Body of pancreas (tissue), 4 donors: ENCODE results near the gene KCTD2. TPM values are rescaled to one million over a fixed set of nuclear protein-coding genes. Genes with fewer than 3 reads are reported as not detected.

ENCODE experiments used
- ATAC-seq: fragments of 150-250 bp; one replicate; pipeline ENCODE4 v1.9.1; 2016
- DNase-seq, 4 donors: peaks; one replicate each; pipeline ENCODE4 v3.0.0-alpha.2; 2019
- H3K27ac ChIP-seq, 4 donors: fragments of 200-600 bp; sonication (generic); 1 replicate in 3 of 4; 2 replicates in 1 of 4; pipeline versions ENCODE4 v1.5.1 to v1.6.1; 2016 to 2019; ENCODE audit warnings: mild to moderate bottlenecking in 1 of 4, mixed read lengths in 1 of 4, moderate library complexity in 1 of 4
- H3K27me3 ChIP-seq, 2 donors: fragments of 200-600 bp; sonication (generic); one replicate each; pipeline ENCODE4 v1.6.0; 2016; ENCODE audit warnings: mild to moderate bottlenecking in 1 of 2
- H3K36me3 ChIP-seq, 2 donors: fragments of 200-600 bp; sonication (generic); replicated peaks in 1 of 2; 2 replicates each; pipeline ENCODE4 v1.5.1; 2016; ENCODE audit warnings: low read depth in 2 of 2; ENCODE audit not compliant: insufficient read depth in 1 of 2
- H3K4me1 ChIP-seq: fragments of 200-600 bp; sonication (generic); one replicate; pipeline ENCODE4 v1.6.0; 2016
- H3K4me3 ChIP-seq, 2 donors: fragments of 200-600 bp; sonication (generic); 1 replicate in 1 of 2; 2 replicates in 1 of 2; pipeline ENCODE4 v1.5.1; 2016 to 2019
- H3K9me3 ChIP-seq, 3 donors: fragments of 200-600 bp; sonication (generic); 1 replicate in 2 of 3; 2 replicates in 1 of 3; pipeline ENCODE4 v1.5.1; 2016
- CTCF ChIP-seq, 7 experiments: fragments of 450-650 bp in 4 of 7; fragments of 200-600 bp in 3 of 7; sonication (generic) in 3 of 7; IDR thresholded peaks; one replicate each; pipeline ENCODE4 v1.5.1; 2016 to 2019; ENCODE audit warnings: antibody characterized with exemption in 7 of 7
- POLR2A ChIP-seq, 3 donors: fragments of 450-650 bp; IDR thresholded peaks; one replicate each; pipeline ENCODE4 v1.6.1; 2016; ENCODE audit warnings: antibody characterized with exemption in 3 of 3, mild to moderate bottlenecking in 2 of 3
- WGBS, 2 donors: methylation state at CpG; one replicate each; pipeline ENCODE4 v1.1.5; 2017; 5-methylcytosine and 5-hydroxymethylcytosine counted together
- intact Hi-C: fragments of 100-400 bp; cut with DNase I; formaldehyde crosslinking; loops from one replicate; pipeline ENCODE4 v1.15.1; 2023
- total RNA-seq, 2 donors: library from RNA; depleted of rRNA; stranded (reverse); fragments of >200 nt; gene quantifications; one replicate each; pipeline ENCODE4 v1.1.0, GENCODE V29; 2016

Gene KCTD2
- total RNA-seq, 2 donors from 2014 or later = 11.2 to 12.7 TPM

GRCh38 chr17:75006653-75007052 is 40.4 kb upstream of the KCTD2 start:
- Histone ChIP-seq H3K27ac (no peak overlapping the region), H3K27me3 (no peaks in the 10 kb centered on the region), H3K36me3 (no peaks in the 10 kb centered on the region), H3K4me1 (peaks cover 10% of the 10 kb centered on the region), H3K4me3 (no peak overlapping the region), H3K9me3 (no peaks in the 10 kb centered on the region)
- WGBS, 2 donors = 50 to 74% methylated on average over 3 to 5 of the region's 5 CpGs
- DNase-seq (no peak), ATAC-seq (no peak)
- peak in 1 of 7 experiments; percentile 16 for TF ChIP-seq CTCF (IDR thresholded peaks at IDR 0.05)
- TF ChIP-seq POLR2A (IDR thresholded peaks at IDR 0.05) = no peak
- intact Hi-C loops = no loop called here

GRCh38 chr17:75008373-75008772 is 38.7 kb upstream of the KCTD2 start:
- no peaks in the 10 kb centered on the region for H3K36me3 ChIP-seq
- no peak for DNase-seq
- no peak for ATAC-seq
- no peaks in the 10 kb centered on the region for H3K9me3 ChIP-seq
- H3K4me3 ChIP-seq = no peak overlapping the region
- no peak overlapping the region for H3K27ac ChIP-seq
- H3K4me1 ChIP-seq = peaks cover 20% of the 10 kb centered on the region
- WGBS, 2 donors = 72 to 73% methylated on average over 6 of the region's 6 CpGs
- intact Hi-C loops = no loop called here
- TF ChIP-seq CTCF (IDR thresholded peaks at IDR 0.05) = no peak
- no peak for TF ChIP-seq POLR2A (IDR thresholded peaks at IDR 0.05)
- no peaks in the 10 kb centered on the region for H3K27me3 ChIP-seq

GRCh38 chr17:75009139-75009724 is 37.8 kb upstream of the KCTD2 start:
- H3K9me3 ChIP-seq = no peaks in the 10 kb centered on the region
- no peaks in the 10 kb centered on the region for H3K27me3 ChIP-seq
- H3K4me3 ChIP-seq = no peak overlapping the region
- H3K27ac ChIP-seq = no peak overlapping the region
- H3K4me1 ChIP-seq = peaks cover 26% of the 10 kb centered on the region
- H3K36me3 ChIP-seq = no peaks in the 10 kb centered on the region
- WGBS, 2 donors = 54% methylated on average over 2 of the region's 2 CpGs
- no peak for DNase-seq
- TF ChIP-seq CTCF (IDR thresholded peaks at IDR 0.05) = no peak
- no peak for TF ChIP-seq POLR2A (IDR thresholded peaks at IDR 0.05)
- no peak for ATAC-seq
- intact Hi-C loops = no loop called here

- Histone ChIP-seq H3K4me1 (peaks cover 26% of the 10 kb centered on the region), H3K4me3 (no peak overlapping the region), H3K36me3 (no peaks in the 10 kb centered on the region), H3K27ac (peak overlapping the region in 3 of 4 donors; percentile 77 to 92 (median 91)), H3K9me3 (no peaks in the 10 kb centered on the region), H3K27me3 (no peaks in the 10 kb centered on the region)
- intact Hi-C loops = loop anchor here (5.0 kb wide), 1 partner anchor 49 kb away; no protein-coding TSS in a partner anchor
- TF ChIP-seq POLR2A (IDR thresholded peaks at IDR 0.05) (no peak), CTCF (IDR thresholded peaks at IDR 0.05) (no peak)
- WGBS, 2 donors = 64 to 67% methylated on average over 8 of the region's 8 CpGs
- DNase-seq (peak; percentile 40 to 65 (median 59)), ATAC-seq (peak; percentile 31)
These were observed 36.2 kb upstream of the KCTD2 start for GRCh38 chr17:75010683-75011400.
